A549 treated with ZK216348 at 1 μM for 4 hours (cell line): Measurements from ENCODE around the gene GNAO1. TPM values are rescaled to one million over a fixed set of nuclear protein-coding genes. Genes with fewer than 3 reads are reported as not detected.

Experiments
- total RNA-seq: library from RNA; stranded (reverse); fragments of 200-300 nt; extraction: Qiagen RNA extraction; gene quantifications from 5 replicates; pipeline ENCODE4 v1.2.3, GENCODE V29; 2022; ENCODE audit warnings: low read depth

Gene GNAO1
- 0.36 to 1.0 TPM (median 0.49 TPM) in 5 replicates for total RNA-seq

GRCh38 chr16:56191156-56191815 lies at the start of gene GNAO1:
Gene GNAO1 (plus strand): TSS chr16:56191489. CDS start chr16:56192236, 747 bp downstream.

Other genes starting within 250 kb of the GNAO1 start
- 56.8 to 70.3 TPM (median 63.5 TPM) in 5 replicates for gene AMFR, start 234.1 kb downstream of the GNAO1 start, total RNA-seq